GM12892 (cell line): ENCODE measurements around the gene UTS2R.
"Not testable (repeated sequence)": the region's sequence is repeated elsewhere in the genome, so short reads cannot be mapped to it uniquely, and the experiment has no call there.

Source experiments
- DNase-seq: peaks from one replicate; pipeline ENCODE4 v3.0.0; 2011; ENCODE audit not compliant: insufficient read length
- FAIRE-seq: peaks from 2 replicates; lab custom pipeline; 2011; peaks lifted over from hg19 to GRCh38; lab: Jason Lieb, UNC
- POLR2A ChIP-seq: IDR thresholded peaks from 2 replicates; pipeline ENCODE4 v1.6.1; 2011; ENCODE audit warnings: low read depth, low read length, control low read depth
- POLR2AphosphoS5 ChIP-seq: IDR thresholded peaks from 2 replicates; pipeline ENCODE4 v1.6.1; 2011; ENCODE audit warnings: low read depth, low read length, control low read depth
- TAF1 ChIP-seq: IDR thresholded peaks from 2 replicates; pipeline ENCODE4 v1.6.1; 2011; ENCODE audit warnings: low read depth, mild to moderate bottlenecking, control low read depth, low read length, borderline replicate concordance

The UTS2R gene

GRCh38 chr17:82338858-82339633, 32.5 kb upstream of the UTS2R start:
- TF ChIP-seq POLR2A (no peak), TAF1 (no peak), POLR2AphosphoS5 (no peak)
- DNase-seq (no peak), FAIRE-seq (no peak)

GRCh38 chr17:82339634-82340580, 31.7 kb upstream of the UTS2R start:
- FAIRE-seq: no peak

GRCh38 chr17:82342361-82343079, 29.0 kb upstream of the UTS2R start:
- FAIRE-seq (no peak), DNase-seq (no peak)
- TF ChIP-seq TAF1 (no peak), POLR2A (no peak), POLR2AphosphoS5 (no peak)

More at GRCh38 chr17:82339634-82340580, 31.7 kb upstream of the UTS2R start:
- DNase-seq: no peak
- no peak for TF ChIP-seq POLR2A

- DNase-seq (no peak), FAIRE-seq (no peak)
- TF ChIP-seq POLR2A: no peak
- TF ChIP-seq POLR2AphosphoS5: no peak
- no peak for TF ChIP-seq TAF1
These were observed 28.0 kb upstream of the UTS2R start for GRCh38 chr17:82343560-82343959.

- FAIRE-seq (no peak), DNase-seq (no peak)
- no peak for TF ChIP-seq POLR2A
- no peak for TF ChIP-seq POLR2AphosphoS5
- TF ChIP-seq TAF1: no peak
These were observed 27.2 kb upstream of the UTS2R start for GRCh38 chr17:82344175-82344907.

GRCh38 chr17:82345151-82345976, 26.2 kb upstream of the UTS2R start:
- FAIRE-seq: no peak
- DNase-seq: no peak
- TF ChIP-seq POLR2A (no peak), POLR2AphosphoS5 (no peak), TAF1 (no peak)

GRCh38 chr17:82346342-82347300, 24.9 kb upstream of the UTS2R start:
- TF ChIP-seq POLR2AphosphoS5 (no peak), POLR2A (no peak), TAF1 (no peak)
- no peak for DNase-seq

GRCh38 chr17:82347994-82348393, 23.6 kb upstream of the UTS2R start:
- FAIRE-seq, DNase-seq: not testable (repeated sequence)

More at GRCh38 chr17:82346342-82347300, 24.9 kb upstream of the UTS2R start:
- no peak for FAIRE-seq

GRCh38 chr17:82348434-82348833, 23.1 kb upstream of the UTS2R start:
- FAIRE-seq: no peak
- DNase-seq: no peak
- TF ChIP-seq POLR2A: no peak
- TF ChIP-seq TAF1: no peak
- TF ChIP-seq POLR2AphosphoS5: no peak

GRCh38 chr17:82348866-82349265, 22.7 kb upstream of the UTS2R start:
- DNase-seq (no peak), FAIRE-seq (no peak)
- TF ChIP-seq POLR2AphosphoS5: no peak
- no peak for TF ChIP-seq TAF1
- no peak for TF ChIP-seq POLR2A
